ENCODE measurements around the gene GJA3.

DNA sequence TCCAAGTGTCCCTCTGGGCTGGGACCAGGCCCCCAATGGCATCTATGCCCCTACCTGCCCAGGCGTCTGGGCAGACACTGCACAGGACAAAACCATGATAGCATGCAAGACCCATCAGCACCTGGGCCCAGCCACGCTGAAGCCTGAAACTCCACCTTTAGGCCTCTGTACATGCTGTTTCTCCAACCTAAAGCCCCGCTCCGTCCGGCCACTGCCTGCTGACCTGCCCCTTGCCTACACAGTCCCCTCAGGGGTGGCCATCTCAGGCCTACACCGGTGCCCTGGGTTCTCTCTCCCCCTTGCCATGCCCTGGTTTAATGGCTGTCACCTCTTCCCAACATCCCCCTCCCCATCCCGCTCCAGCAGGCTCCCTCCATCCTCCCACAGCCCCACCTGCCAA is 15.3 kb downstream of the GJA3 start:
- TF ChIP-seq POLR2A (IDR thresholded peaks at IDR 0.05; ENCODE audit: low read depth, low read length): no peak
- TF ChIP-seq POLR2AphosphoS2 (IDR thresholded peaks at IDR 0.05; ENCODE audit: low read depth, low read length): no peak
- no peak for TF ChIP-seq RAD51 (IDR thresholded peaks at IDR 0.05)
- TF ChIP-seq EZH2 (IDR thresholded peaks at IDR 0.05; ENCODE audit: borderline replicate concordance, control insufficient read depth, low read depth, low read length): no peak
- no peak for TF ChIP-seq NFIC (IDR thresholded peaks at IDR 0.05; ENCODE audit: low read depth, low read length)
- TF ChIP-seq SP1 (IDR thresholded peaks at IDR 0.05; ENCODE audit: low read depth, low read length): no peak
- TF ChIP-seq, protein P1, sequence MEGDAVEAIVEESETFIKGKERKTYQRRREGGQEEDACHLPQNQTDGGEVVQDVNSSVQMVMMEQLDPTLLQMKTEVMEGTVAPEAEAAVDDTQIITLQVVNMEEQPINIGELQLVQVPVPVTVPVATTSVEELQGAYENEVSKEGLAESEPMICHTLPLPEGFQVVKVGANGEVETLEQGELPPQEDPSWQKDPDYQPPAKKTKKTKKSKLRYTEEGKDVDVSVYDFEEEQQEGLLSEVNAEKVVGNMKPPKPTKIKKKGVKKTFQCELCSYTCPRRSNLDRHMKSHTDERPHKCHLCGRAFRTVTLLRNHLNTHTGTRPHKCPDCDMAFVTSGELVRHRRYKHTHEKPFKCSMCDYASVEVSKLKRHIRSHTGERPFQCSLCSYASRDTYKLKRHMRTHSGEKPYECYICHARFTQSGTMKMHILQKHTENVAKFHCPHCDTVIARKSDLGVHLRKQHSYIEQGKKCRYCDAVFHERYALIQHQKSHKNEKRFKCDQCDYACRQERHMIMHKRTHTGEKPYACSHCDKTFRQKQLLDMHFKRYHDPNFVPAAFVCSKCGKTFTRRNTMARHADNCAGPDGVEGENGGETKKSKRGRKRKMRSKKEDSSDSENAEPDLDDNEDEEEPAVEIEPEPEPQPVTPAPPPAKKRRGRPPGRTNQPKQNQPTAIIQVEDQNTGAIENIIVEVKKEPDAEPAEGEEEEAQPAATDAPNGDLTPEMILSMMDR (IDR thresholded peaks at IDR 0.05 in 2 of 3, conservative IDR thresholded peaks at IDR 0.05 in 1 of 3; ENCODE audit: control insufficient read depth in 2 of 3, extremely low read depth in 1 of 3, insufficient read depth in 1 of 3, low read depth in 3 of 3, low read length in 3 of 3): no peak
- TF ChIP-seq ESRRA (IDR thresholded peaks at IDR 0.05; ENCODE audit: low read length): no peak
- TF ChIP-seq BHLHE40 (IDR thresholded peaks at IDR 0.05; ENCODE audit: borderline replicate concordance in 1 of 2, low read depth in 2 of 2, low read length in 1 of 2): no peak
- TF ChIP-seq, protein P2, sequence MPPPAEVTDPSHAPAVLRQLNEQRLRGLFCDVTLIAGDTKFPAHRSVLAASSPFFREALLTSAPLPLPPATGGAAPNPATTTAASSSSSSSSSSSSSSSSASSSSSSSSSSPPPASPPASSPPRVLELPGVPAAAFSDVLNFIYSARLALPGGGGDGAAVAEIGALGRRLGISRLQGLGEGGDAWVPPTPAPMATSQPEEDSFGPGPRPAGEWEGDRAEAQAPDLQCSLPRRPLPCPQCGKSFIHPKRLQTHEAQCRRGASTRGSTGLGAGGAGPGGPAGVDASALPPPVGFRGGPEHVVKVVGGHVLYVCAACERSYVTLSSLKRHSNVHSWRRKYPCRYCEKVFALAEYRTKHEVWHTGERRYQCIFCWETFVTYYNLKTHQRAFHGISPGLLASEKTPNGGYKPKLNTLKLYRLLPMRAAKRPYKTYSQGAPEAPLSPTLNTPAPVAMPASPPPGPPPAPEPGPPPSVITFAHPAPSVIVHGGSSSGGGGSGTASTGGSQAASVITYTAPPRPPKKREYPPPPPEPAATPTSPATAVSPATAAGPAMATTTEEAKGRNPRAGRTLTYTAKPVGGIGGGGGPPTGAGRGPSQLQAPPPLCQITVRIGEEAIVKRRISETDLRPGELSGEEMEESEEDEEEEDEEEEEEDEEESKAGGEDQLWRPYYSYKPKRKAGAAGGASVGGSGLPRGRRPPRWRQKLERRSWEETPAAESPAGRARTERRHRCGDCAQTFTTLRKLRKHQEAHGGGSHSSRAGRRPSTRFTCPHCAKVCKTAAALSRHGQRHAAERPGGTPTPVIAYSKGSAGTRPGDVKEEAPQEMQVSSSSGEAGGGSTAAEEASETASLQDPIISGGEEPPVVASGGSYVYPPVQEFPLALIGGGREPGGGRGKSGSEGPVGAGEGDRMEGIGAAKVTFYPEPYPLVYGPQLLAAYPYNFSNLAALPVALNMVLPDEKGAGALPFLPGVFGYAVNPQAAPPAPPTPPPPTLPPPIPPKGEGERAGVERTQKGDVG (CRISPR knock-in tag; IDR thresholded peaks at IDR 0.05): no peak
- TF ChIP-seq, protein P3, sequence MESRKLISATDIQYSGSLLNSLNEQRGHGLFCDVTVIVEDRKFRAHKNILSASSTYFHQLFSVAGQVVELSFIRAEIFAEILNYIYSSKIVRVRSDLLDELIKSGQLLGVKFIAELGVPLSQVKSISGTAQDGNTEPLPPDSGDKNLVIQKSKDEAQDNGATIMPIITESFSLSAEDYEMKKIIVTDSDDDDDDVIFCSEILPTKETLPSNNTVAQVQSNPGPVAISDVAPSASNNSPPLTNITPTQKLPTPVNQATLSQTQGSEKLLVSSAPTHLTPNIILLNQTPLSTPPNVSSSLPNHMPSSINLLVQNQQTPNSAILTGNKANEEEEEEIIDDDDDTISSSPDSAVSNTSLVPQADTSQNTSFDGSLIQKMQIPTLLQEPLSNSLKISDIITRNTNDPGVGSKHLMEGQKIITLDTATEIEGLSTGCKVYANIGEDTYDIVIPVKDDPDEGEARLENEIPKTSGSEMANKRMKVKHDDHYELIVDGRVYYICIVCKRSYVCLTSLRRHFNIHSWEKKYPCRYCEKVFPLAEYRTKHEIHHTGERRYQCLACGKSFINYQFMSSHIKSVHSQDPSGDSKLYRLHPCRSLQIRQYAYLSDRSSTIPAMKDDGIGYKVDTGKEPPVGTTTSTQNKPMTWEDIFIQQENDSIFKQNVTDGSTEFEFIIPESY (IDR thresholded peaks at IDR 0.05): no peak

Measured in GM12878 (cell line).